IMR-90 (cell line): ENCODE data around the gene CDKN1A. TPM values are rescaled to one million over a fixed set of nuclear protein-coding genes. Genes with fewer than 3 reads are reported as not detected.

Source experiments
- ATAC-seq: fragments of 200-7000 bp; cut with Tn5 transposase; 2 replicates; pipeline ENCODE4 v1.9.1; 2020; ENCODE audit warnings: low read depth, mild to moderate bottlenecking, moderate library complexity
- BruUV-seq: library from RNA; stranded (reverse); fragments of 400-500 nt; replicated peaks from 2 replicates; lab custom pipeline; 2021; lab: Mats Ljungman, UMichigan
- CTCF ChIA-PET: fragments of 300-600 bp; formaldehyde crosslinking; extraction: SDS; loops from one replicate; lab custom pipeline; 2021; ENCODE audit warnings: antibody characterized with exemption; lab: Yijun Ruan, JAX
- POLR2A ChIA-PET: fragments of 300-600 bp; sonication (Branson Sonifier 250); formaldehyde crosslinking; loops from one replicate; lab custom pipeline; 2022; ENCODE audit warnings: antibody characterized with exemption; ENCODE audit not compliant: unreplicated experiment; lab: Charles Lee
- DNase-seq: peaks from one replicate; pipeline ENCODE4 v3.0.0; 2013
- H2AFZ ChIP-seq: replicated peaks from 2 replicates; pipeline ENCODE3; 2013; ENCODE audit warnings: low read length, mild to moderate bottlenecking; ENCODE audit not compliant: poor library complexity
- H2AK5ac ChIP-seq: 2 replicates; pipeline ENCODE4 v1.6.1; 2013; ENCODE audit warnings: low read depth, low read length, inconsistent platforms
- H2AK9ac ChIP-seq: replicated peaks from 2 replicates; pipeline ENCODE3; 2013; ENCODE audit warnings: mild to moderate bottlenecking, low read depth, low read length, moderate library complexity; ENCODE audit not compliant: poor library complexity
- H2BK120ac ChIP-seq: 2 replicates; pipeline ENCODE4 v1.6.1; 2013; ENCODE audit warnings: low read depth, low read length, inconsistent platforms
- H2BK15ac ChIP-seq: 3 replicates; pipeline ENCODE4 v1.6.1; 2013; ENCODE audit warnings: low read depth, low read length, inconsistent platforms
- H2BK20ac ChIP-seq: 2 replicates; pipeline ENCODE4 v1.6.1; 2013; ENCODE audit warnings: low read depth, mild to moderate bottlenecking, inconsistent platforms, low read length, moderate library complexity
- H2BK5ac ChIP-seq: 2 replicates; pipeline ENCODE4 v1.6.1; 2013; ENCODE audit warnings: mild to moderate bottlenecking, low read depth, low read length, inconsistent platforms; ENCODE audit not compliant: poor library complexity, severe bottlenecking
- H3K14ac ChIP-seq: replicated peaks from 2 replicates; pipeline ENCODE4 v1.6.1; 2013; ENCODE audit warnings: low read depth, low read length, inconsistent platforms
- H3K18ac ChIP-seq: 2 replicates; pipeline ENCODE4 v1.6.1; 2013; ENCODE audit warnings: low read depth, low read length, control low read depth
- H3K23ac ChIP-seq: 2 replicates; pipeline ENCODE4 v1.6.1; 2013; ENCODE audit warnings: low read depth, low read length, inconsistent platforms
- H3K27ac ChIP-seq: 2 replicates; pipeline ENCODE4 v1.5.1; 2013; ENCODE audit warnings: mild to moderate bottlenecking, control low read depth, low read length; ENCODE audit not compliant: insufficient read depth
- H3K27me3 ChIP-seq: 2 replicates; pipeline ENCODE4 v1.6.1; 2013; ENCODE audit warnings: low read length; ENCODE audit not compliant: control insufficient read depth, insufficient read depth
- H3K36me3 ChIP-seq: 2 replicates; pipeline ENCODE4 v1.6.1; 2013; ENCODE audit warnings: low read length, mixed read lengths; ENCODE audit not compliant: control insufficient read depth, insufficient read depth
- H3K4ac ChIP-seq: 2 replicates; pipeline ENCODE4 v1.6.1; 2013; ENCODE audit warnings: low read depth, low read length, inconsistent platforms
- H3K4me1 ChIP-seq: 2 replicates; pipeline ENCODE4 v1.6.1; 2013; ENCODE audit warnings: low read length, mixed read lengths; ENCODE audit not compliant: control insufficient read depth, insufficient read depth
- H3K4me2 ChIP-seq: 2 replicates; pipeline ENCODE4 v1.6.1; 2013; ENCODE audit warnings: low read depth, mild to moderate bottlenecking, control low read depth, low read length, moderate library complexity
- H3K4me3 ChIP-seq: 2 replicates; pipeline ENCODE4 v1.5.1; 2013; ENCODE audit warnings: low read depth, mild to moderate bottlenecking, control low read depth, low read length, moderate library complexity; ENCODE audit not compliant: insufficient read depth
- H3K56ac ChIP-seq: 2 replicates; pipeline ENCODE4 v1.6.1; 2013; ENCODE audit warnings: low read length, inconsistent platforms; ENCODE audit not compliant: insufficient read depth; ENCODE audit errors: extremely low read depth
- H3K79me1 ChIP-seq, 2 experiments: 2 replicates each; pipeline ENCODE4 v1.6.1; 2013; ENCODE audit warnings: low read length in 2 of 2, inconsistent platforms in 1 of 2, low read depth in 1 of 2
- H3K9ac ChIP-seq: 2 replicates; pipeline ENCODE4 v1.6.1; 2013; ENCODE audit warnings: low read depth, low read length, control low read depth
- H3K9me1 ChIP-seq: 2 replicates; pipeline ENCODE4 v1.6.1; 2013; ENCODE audit warnings: low read length, inconsistent platforms; ENCODE audit not compliant: insufficient read depth
- H3K9me3 ChIP-seq: 2 replicates; pipeline ENCODE4 v1.6.1; 2013; ENCODE audit warnings: low read length; ENCODE audit not compliant: control insufficient read depth, insufficient read depth
- H4K20me1 ChIP-seq: 2 replicates; pipeline ENCODE4 v1.6.1; 2013; ENCODE audit warnings: low read length, inconsistent platforms; ENCODE audit not compliant: insufficient read depth
- H4K5ac ChIP-seq: 2 replicates; pipeline ENCODE4 v1.6.1; 2013; ENCODE audit warnings: mild to moderate bottlenecking, low read depth, low read length, control low read depth
- H4K8ac ChIP-seq, 2 experiments: 2 replicates each; pipeline ENCODE4 v1.6.1; 2013; ENCODE audit warnings: low read depth in 2 of 2, low read length in 2 of 2, control low read depth in 1 of 2, inconsistent platforms in 1 of 2
- H4K91ac ChIP-seq: 2 replicates; pipeline ENCODE4 v1.6.1; 2013; ENCODE audit warnings: low read depth, low read length, inconsistent platforms; ENCODE audit not compliant: insufficient read depth
- NFE2L2 ChIP-seq: fragments of 150-350 bp; IDR thresholded peaks from 2 replicates; pipeline ENCODE4 v1.6.1; 2016; ENCODE audit warnings: low read depth, mild to moderate bottlenecking, low read length
- WGBS, 2 experiments: methylation state at CpG; one replicate each; pipeline versions ENCODE4 v1.1.5 to v1.1.7; 2013; ENCODE audit warnings: missing lambda C conversion rate in 2 of 2; ENCODE audit not compliant: insufficient read length in 1 of 2; ENCODE audit errors: extremely low coverage in 2 of 2; 5-methylcytosine and 5-hydroxymethylcytosine counted together
- dilution Hi-C: fragments of 300-500 bp; cut with HindIII; formaldehyde crosslinking; loops from one replicate; pipeline ENCODE4 v1.14.3; 2018; ENCODE audit warnings: low sequenced_read_pairs; ENCODE audit not compliant: unreplicated experiment
- in situ Hi-C: fragments of 300-500 bp; cut with MboI; formaldehyde crosslinking; loops from 3 replicates; pipeline ENCODE4 v1.14.3; 2019; ENCODE audit warnings: low sequenced_read_pairs, inconsistent platforms, mixed read lengths
- intact Hi-C: fragments of 100-400 bp; cut with micrococcal nuclease; formaldehyde crosslinking; loops from 2 replicates; pipeline ENCODE4 v1.10.0; 2022
- polyA plus RNA-seq, 3 experiments: library from polyadenylated mRNA; depleted of rRNA; stranded (reverse); fragments of >200 nt; gene quantifications; 2 replicates each; pipeline ENCODE4 v1.2.3, GENCODE V29; 2012; ENCODE audit warnings: low replicate concordance in 1 of 3
- total RNA-seq: library from RNA; depleted of rRNA; stranded (reverse); fragments of >200 nt; gene quantifications from 2 replicates; pipeline ENCODE4 v1.2.3, GENCODE V29; 2012
- TF ChIP-seq, protein P1 (sequence below): conservative IDR thresholded peaks from 2 replicates; pipeline ENCODE4 v1.5.1; 2012; ENCODE audit warnings: mild to moderate bottlenecking, low read depth, low read length, improper control_type of control experiment

The CDKN1A gene
- total and polyA plus RNA-seq, 2 of the 4 experiments (the other 2 are of a cell fraction): 155 to 576 TPM

- no peak for DNase-seq
- CTCF ChIA-PET: no interaction called here
- H2BK15ac ChIP-seq: peak overlapping the region; percentile 46; the same call in 1 of the 3 replicates
These were observed 14.7 kb upstream of the CDKN1A start for GRCh38 chr6:36663504-36664446.

More at GRCh38 chr6:36663504-36664446, 14.7 kb upstream of the CDKN1A start:
- Histone ChIP-seq H3K4me1 (peaks cover 14% of the 10 kb centered on the region), H3K9me3 (no peaks in the 10 kb centered on the region), H4K8ac (no peak overlapping the region), H3K36me3 (no peaks in the 10 kb centered on the region), H4K91ac (peak overlapping the region; percentile 42; the same call in 1 of the 2 replicates), H3K4me3 (no peak overlapping the region), H3K9me1 (peaks cover 19% of the 10 kb centered on the region), H2BK120ac (peak overlapping the region; percentile 45), H2BK5ac (no peak overlapping the region), H4K5ac (no peak overlapping the region), H3K4me2 (no peak overlapping the region), H2AFZ (no peak overlapping the region), H3K27me3 (no peaks in the 10 kb centered on the region), H3K14ac (peak overlapping the region; percentile 63; the same call in 1 of the 2 replicates), H3K18ac (no peak overlapping the region), H2BK20ac (peak overlapping the region; percentile 72), H3K79me1 (peaks cover 0 to 22% of the 10 kb centered on the region in 2 experiments; a peak in 2 of 4 replicates), H3K56ac (no peak overlapping the region), H2AK9ac (no peak overlapping the region), H3K27ac (no peak overlapping the region), H4K20me1 (no peaks in the 10 kb centered on the region), H3K23ac (0 out of 2 replicates have a peak overlapping the region, but pooled peaks have one; percentile 14), H2AK5ac (0 out of 2 replicates have a peak overlapping the region, but pooled peaks have one; percentile 35), H3K9ac (no peak overlapping the region), H3K4ac (peak overlapping the region; percentile 55)
- BruUV-seq: no TSS peak
- dilution Hi-C loops (no loop called here), in situ Hi-C loops (no loop called here), intact Hi-C loops (no loop called here)
- ATAC-seq: no peak
- POLR2A ChIA-PET: no interaction called here
- WGBS, 2 experiments: 100% methylated on average over 1 of the region's 4 CpGs; no CpG with 5 or more reads in 1 of the 2 experiments
- TF ChIP-seq, protein P1, sequence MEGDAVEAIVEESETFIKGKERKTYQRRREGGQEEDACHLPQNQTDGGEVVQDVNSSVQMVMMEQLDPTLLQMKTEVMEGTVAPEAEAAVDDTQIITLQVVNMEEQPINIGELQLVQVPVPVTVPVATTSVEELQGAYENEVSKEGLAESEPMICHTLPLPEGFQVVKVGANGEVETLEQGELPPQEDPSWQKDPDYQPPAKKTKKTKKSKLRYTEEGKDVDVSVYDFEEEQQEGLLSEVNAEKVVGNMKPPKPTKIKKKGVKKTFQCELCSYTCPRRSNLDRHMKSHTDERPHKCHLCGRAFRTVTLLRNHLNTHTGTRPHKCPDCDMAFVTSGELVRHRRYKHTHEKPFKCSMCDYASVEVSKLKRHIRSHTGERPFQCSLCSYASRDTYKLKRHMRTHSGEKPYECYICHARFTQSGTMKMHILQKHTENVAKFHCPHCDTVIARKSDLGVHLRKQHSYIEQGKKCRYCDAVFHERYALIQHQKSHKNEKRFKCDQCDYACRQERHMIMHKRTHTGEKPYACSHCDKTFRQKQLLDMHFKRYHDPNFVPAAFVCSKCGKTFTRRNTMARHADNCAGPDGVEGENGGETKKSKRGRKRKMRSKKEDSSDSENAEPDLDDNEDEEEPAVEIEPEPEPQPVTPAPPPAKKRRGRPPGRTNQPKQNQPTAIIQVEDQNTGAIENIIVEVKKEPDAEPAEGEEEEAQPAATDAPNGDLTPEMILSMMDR: no peak
- 0 out of 2 replicates have a peak, but pooled peaks have one; percentile 49 for TF ChIP-seq NFE2L2
